ENCODE measurements around the gene KCNQ4. TPM values are rescaled to one million over a fixed set of nuclear protein-coding genes. Genes with fewer than 3 reads are reported as not detected.

The KCNQ4 gene
- total and polyA plus RNA-seq, 2 of the 8 experiments (the other 6 are each of a cell fraction or from before 2014, with no cell fraction given), result 2.2 to 3.9 TPM

GRCh38 chr1:40783001-40783905 is at the start of gene KCNQ4 (continued):
- TF ChIP-seq CHD7 (IDR thresholded peaks at IDR 0.05; ENCODE audit: insufficient replicate concordance, low read length) (no peak), SAP30 (IDR thresholded peaks at IDR 0.05; ENCODE audit: insufficient read depth, insufficient replicate concordance, low read length) (no peak), ZNF274 (IDR thresholded peaks at IDR 0.05; ENCODE audit: borderline replicate concordance, extremely low read depth, low read length) (no peak), KDM5A (IDR thresholded peaks at IDR 0.05; ENCODE audit: low read length) (no peak), CEBPB (IDR thresholded peaks at IDR 0.05; ENCODE audit: low read depth, low read length) (no peak), PHF8 (conservative IDR thresholded peaks at IDR 0.05; ENCODE audit: low read depth, low read length) (no peak), SIX5 (IDR thresholded peaks at IDR 0.05; ENCODE audit: low read depth, low read length) (no peak), RFX5 (IDR thresholded peaks at IDR 0.05; ENCODE audit: borderline replicate concordance, low read depth, low read length) (no peak), TBP (IDR thresholded peaks at IDR 0.05; ENCODE audit: low read depth, low read length) (no peak), RXRA (IDR thresholded peaks at IDR 0.05; ENCODE audit: insufficient read depth, low read depth, low read length) (no peak)
